HCT116 (cell line): Measurements from ENCODE around the gene GAB2. TPM values are rescaled to one million over a fixed set of nuclear protein-coding genes. Genes with fewer than 3 reads are reported as not detected.

Source experiments
- ATAC-seq: fragments of 200-7000 bp; cut with Tn5 transposase; 2 replicates; pipeline ENCODE4 v1.9.1; 2020; ENCODE audit warnings: mild to moderate bottlenecking, moderate library complexity
- BruUV-seq: library from RNA; stranded (reverse); fragments of 400-500 nt; replicated peaks from 2 replicates; lab custom pipeline; 2021; lab: Mats Ljungman, UMichigan
- CTCF ChIA-PET: fragments of 300-600 bp; sonication (Branson Sonifier 250); formaldehyde crosslinking; loops from one replicate; lab custom pipeline; 2021; ENCODE audit warnings: antibody characterized with exemption; lab: Charles Lee
- POLR2A ChIA-PET: fragments of 300-600, 350-600 bp; sonication (Branson Sonifier 250); formaldehyde crosslinking; loops from one replicate; lab custom pipeline; 2021; ENCODE audit warnings: antibody characterized with exemption; lab: Charles Lee
- RAD21 ChIA-PET, 2 experiments: fragments of 300-600 bp; sonication (Branson Sonifier 250); formaldehyde crosslinking; loops; one replicate each; lab custom pipeline; 2023; ENCODE audit warnings: low total read pairs in 2 of 2; ENCODE audit not compliant: uncharacterized antibody in 2 of 2, unreplicated experiment in 2 of 2, low non-redundant PET in 1 of 2; lab: Charles Lee
- DNase-seq: peaks from one replicate; pipeline ENCODE4 v3.0.0-alpha.2; 2010; ENCODE audit warnings: low read depth, low spot score
- H2AFZ ChIP-seq: fragments of 200-600 bp; shearing (Covaris generic), sonication (generic); 2 replicates; pipeline ENCODE4 v1.6.1; 2017; ENCODE audit warnings: low read depth, mixed run types, mixed read lengths, antibody characterized with exemption, low read length; ENCODE audit not compliant: poor library complexity, severe bottlenecking
- H3K27ac ChIP-seq: 2 replicates; pipeline ENCODE4 v1.5.1; 2012; ENCODE audit warnings: low read depth, low read length
- H3K27me3 ChIP-seq: fragments of 200-600 bp; sonication (generic); 2 replicates; pipeline ENCODE4 v1.6.1; 2016; ENCODE audit warnings: mixed run types, low read length, mixed read lengths; ENCODE audit not compliant: insufficient read depth
- H3K36me3 ChIP-seq, 2 experiments: fragments of 200-500 bp in 1 of 2; fragments of 200-600 bp in 1 of 2; sonication (Bioruptor generic) in 1 of 2; sonication (generic) in 1 of 2; 2 replicates each; pipeline versions ENCODE4 v1.5.1 to v1.6.1; 2014 to 2016; ENCODE audit warnings: low read length in 2 of 2, inconsistent platforms in 1 of 2, mixed read lengths in 1 of 2, mixed run types in 1 of 2; ENCODE audit not compliant: insufficient read depth in 2 of 2, control insufficient read depth in 1 of 2
- H3K4me1 ChIP-seq, 2 experiments: fragments of 200-600 bp in 1 of 2; sonication (generic) in 1 of 2; 2 replicates each; pipeline versions ENCODE4 v1.5.1 to v1.6.1; 2012 to 2017; ENCODE audit warnings: low read length in 2 of 2, inconsistent platforms in 1 of 2, mild to moderate bottlenecking in 1 of 2, mixed read lengths in 1 of 2, mixed run types in 1 of 2, moderate library complexity in 1 of 2; ENCODE audit not compliant: insufficient read depth in 2 of 2, control insufficient read depth in 1 of 2
- H3K4me2 ChIP-seq: fragments of 200-600 bp; sonication (generic); 2 replicates; pipeline ENCODE4 v1.6.1; 2017; ENCODE audit warnings: mixed run types, low read length, mixed read lengths
- H3K4me3 ChIP-seq, 2 experiments: fragments of 200-600 bp in 1 of 2; sonication (generic) in 1 of 2; replicated peaks in 1 of 2; 2 replicates each; pipeline ENCODE4 v1.5.1; 2011 to 2016; ENCODE audit warnings: low read length in 2 of 2, control low read depth in 1 of 2, low read depth in 1 of 2, mild to moderate bottlenecking in 1 of 2, mixed read lengths in 1 of 2, mixed run types in 1 of 2
- H3K79me2 ChIP-seq: fragments of 200-600 bp; sonication (generic); 2 replicates; pipeline ENCODE4 v1.6.1; 2017; ENCODE audit warnings: mild to moderate bottlenecking, mixed run types, low read length, moderate library complexity, mixed read lengths; ENCODE audit not compliant: insufficient read depth
- H3K9ac ChIP-seq: fragments of 200-600 bp; sonication (generic); 2 replicates; pipeline ENCODE4 v1.6.1; 2016; ENCODE audit warnings: low read length, mixed read lengths
- H3K9me2 ChIP-seq: fragments of 200-600 bp; sonication (generic), shearing (Covaris generic); 2 replicates; pipeline ENCODE4 v1.6.1; 2017; ENCODE audit warnings: mixed run types, mild to moderate bottlenecking, moderate library complexity; ENCODE audit not compliant: insufficient read depth
- H3K9me3 ChIP-seq, 2 experiments: fragments of 200-500 bp in 1 of 2; fragments of 200-600 bp in 1 of 2; sonication (Bioruptor generic) in 1 of 2; sonication (generic) in 1 of 2; 2 replicates each; pipeline ENCODE4 v1.6.1; 2014 to 2017; ENCODE audit warnings: low read length in 2 of 2, mixed read lengths in 2 of 2, inconsistent platforms in 1 of 2, low read depth in 1 of 2, mild to moderate bottlenecking in 1 of 2, mixed run types in 1 of 2, moderate library complexity in 1 of 2; ENCODE audit not compliant: control insufficient read depth in 1 of 2, insufficient read depth in 1 of 2
- H4K20me1 ChIP-seq: fragments of 200-600 bp; sonication (generic), shearing (Covaris generic); 2 replicates; pipeline ENCODE4 v1.6.1; 2017; ENCODE audit warnings: mixed run types, mild to moderate bottlenecking, moderate library complexity; ENCODE audit not compliant: insufficient read depth
- CBX3 ChIP-seq: IDR thresholded peaks from 2 replicates; pipeline ENCODE4 v1.6.1; 2012; ENCODE audit warnings: low read depth
- CTCF ChIP-seq, 3 experiments: fragments of 200-600 bp in 1 of 3; sonication (generic) in 1 of 3; IDR thresholded peaks in 2 of 3; conservative IDR thresholded peaks in 1 of 3; 2 replicates each; pipeline ENCODE4 v1.5.1; 2012 to 2017; ENCODE audit warnings: low read depth in 2 of 3, low read length in 2 of 3, antibody characterized with exemption in 1 of 3, borderline replicate concordance in 1 of 3, control low read depth in 1 of 3, mild to moderate bottlenecking in 1 of 3, mixed read lengths in 1 of 3, mixed run types in 1 of 3, moderate library complexity in 1 of 3; ENCODE audit not compliant: insufficient read depth in 1 of 3
- EZH2 ChIP-seq: fragments of 200-600 bp; sonication (generic); IDR thresholded peaks from 2 replicates; pipeline ENCODE4 v1.6.1; 2017; ENCODE audit warnings: antibody characterized with exemption, mixed run types
- EZH2phosphoT487 ChIP-seq: fragments of 200-600 bp; IDR thresholded peaks from 2 replicates; pipeline ENCODE4 v1.6.1; 2018; ENCODE audit warnings: antibody characterized with exemption, borderline replicate concordance
- FOSL1 ChIP-seq: IDR thresholded peaks from 2 replicates; pipeline ENCODE4 v1.6.1; 2012; ENCODE audit warnings: low read depth
- POLR2A ChIP-seq: IDR thresholded peaks from 2 replicates; pipeline ENCODE4 v1.7.0; 2011; ENCODE audit warnings: borderline replicate concordance; ENCODE audit not compliant: insufficient read depth, insufficient read length; ENCODE audit errors: extremely low read depth
- REST ChIP-seq: IDR thresholded peaks from 2 replicates; pipeline ENCODE4 v1.6.1; 2012; ENCODE audit warnings: low read depth
- SIN3A ChIP-seq: IDR thresholded peaks from 2 replicates; pipeline ENCODE4 v1.6.1; 2012; ENCODE audit warnings: low read depth
- SRF ChIP-seq: IDR thresholded peaks from 2 replicates; pipeline ENCODE4 v1.6.1; 2012; ENCODE audit warnings: low read depth
- YY1 ChIP-seq: IDR thresholded peaks from 2 replicates; pipeline ENCODE4 v1.6.1; 2011; ENCODE audit warnings: low read length, low read depth, moderate library complexity, mild to moderate bottlenecking; ENCODE audit not compliant: insufficient replicate concordance; ENCODE audit errors: extremely low read depth
- ZBTB33 ChIP-seq: IDR thresholded peaks from 2 replicates; pipeline ENCODE4 v1.6.1; 2011; ENCODE audit warnings: mild to moderate bottlenecking, low read length, moderate library complexity; ENCODE audit not compliant: insufficient replicate concordance; ENCODE audit errors: extremely low read depth
- intact Hi-C: fragments of 100-400 bp; cut with micrococcal nuclease; formaldehyde crosslinking; loops from 2 replicates; pipeline ENCODE4 v1.10.0; 2022
- total RNA-seq: library from RNA; stranded (reverse); gene quantifications from one replicate; pipeline ENCODE4 v1.2.1, GENCODE V29; 2021; ENCODE audit not compliant: unreplicated experiment

The GAB2 gene
- total RNA-seq, 1 experiment from 2014 or later = 1.9 TPM

GRCh38 chr11:78262238-78262637, 155.4 kb downstream of the GAB2 start:
- intact Hi-C loops = no loop called here
- Histone ChIP-seq H3K79me2 (no peaks in the 10 kb centered on the region), H3K9me2 (no peaks in the 10 kb centered on the region), H3K36me3 (no peaks in the 10 kb centered on the region), H4K20me1 (no peaks in the 10 kb centered on the region), H3K4me3 (no peak overlapping the region), H3K9me3 (no peaks in the 10 kb centered on the region), H2AFZ (no peak overlapping the region), H3K27ac (no peak overlapping the region), H3K27me3 (no peaks in the 10 kb centered on the region), H3K4me2 (no peak overlapping the region), H3K4me1 (no peaks in the 10 kb centered on the region), H3K9ac (no peak overlapping the region)
- no peak for TF ChIP-seq CBX3
- TF ChIP-seq FOSL1 = no peak
- no peak for TF ChIP-seq ZBTB33
- TF ChIP-seq EZH2 = no peak
- TF ChIP-seq REST = no peak
- TF ChIP-seq SRF = no peak
- no peak for TF ChIP-seq EZH2phosphoT487
- no peak for TF ChIP-seq CTCF (IDR thresholded peaks at IDR 0.05 in 2 of 3, conservative IDR thresholded peaks at IDR 0.05 in 1 of 3; ENCODE audit: borderline replicate concordance in 1 of 3, insufficient read depth in 1 of 3, low read depth in 2 of 3, low read length in 2 of 3)
- TF ChIP-seq YY1 = no peak
- no peak for TF ChIP-seq POLR2A
- no peak for TF ChIP-seq SIN3A
- ATAC-seq = no peak
- DNase-seq = no peak
- POLR2A ChIA-PET = interaction anchor here (0.5 kb wide), 1 partner anchor 29 kb away, joined by 3 read pairs; no protein-coding TSS in a partner anchor
- RAD21 ChIA-PET = no interaction called here
- CTCF ChIA-PET = no interaction called here
- BruUV-seq = no TSS peak
